Measurements from ENCODE around the gene GRM7.

DNA sequence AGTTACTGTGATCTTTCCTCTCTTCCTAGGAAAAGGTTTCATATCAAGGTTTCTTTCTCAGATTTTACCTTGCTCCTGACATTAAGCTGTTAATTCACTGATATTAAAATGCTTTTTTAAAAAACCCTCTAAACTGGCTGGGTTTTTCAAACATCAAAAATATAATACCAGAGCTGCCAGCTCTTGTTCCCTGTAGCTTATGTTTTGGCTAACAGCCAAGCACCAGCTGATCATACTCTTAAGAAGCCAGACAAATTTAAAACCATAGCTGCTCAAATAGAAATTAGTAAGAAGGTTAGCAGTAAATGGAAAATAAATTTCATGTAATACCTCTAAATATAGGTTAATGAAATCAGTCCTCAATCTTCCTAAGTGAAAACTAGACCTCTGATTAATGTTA lies 657.5 kb downstream of the GRM7 start:
- TF ChIP-seq, protein P1, sequence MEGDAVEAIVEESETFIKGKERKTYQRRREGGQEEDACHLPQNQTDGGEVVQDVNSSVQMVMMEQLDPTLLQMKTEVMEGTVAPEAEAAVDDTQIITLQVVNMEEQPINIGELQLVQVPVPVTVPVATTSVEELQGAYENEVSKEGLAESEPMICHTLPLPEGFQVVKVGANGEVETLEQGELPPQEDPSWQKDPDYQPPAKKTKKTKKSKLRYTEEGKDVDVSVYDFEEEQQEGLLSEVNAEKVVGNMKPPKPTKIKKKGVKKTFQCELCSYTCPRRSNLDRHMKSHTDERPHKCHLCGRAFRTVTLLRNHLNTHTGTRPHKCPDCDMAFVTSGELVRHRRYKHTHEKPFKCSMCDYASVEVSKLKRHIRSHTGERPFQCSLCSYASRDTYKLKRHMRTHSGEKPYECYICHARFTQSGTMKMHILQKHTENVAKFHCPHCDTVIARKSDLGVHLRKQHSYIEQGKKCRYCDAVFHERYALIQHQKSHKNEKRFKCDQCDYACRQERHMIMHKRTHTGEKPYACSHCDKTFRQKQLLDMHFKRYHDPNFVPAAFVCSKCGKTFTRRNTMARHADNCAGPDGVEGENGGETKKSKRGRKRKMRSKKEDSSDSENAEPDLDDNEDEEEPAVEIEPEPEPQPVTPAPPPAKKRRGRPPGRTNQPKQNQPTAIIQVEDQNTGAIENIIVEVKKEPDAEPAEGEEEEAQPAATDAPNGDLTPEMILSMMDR (conservative IDR thresholded peaks at IDR 0.05 in 1 of 2, IDR thresholded peaks at IDR 0.05 in 1 of 2; ENCODE audit: low read depth in 1 of 2, low read length in 2 of 2) = no peak
- no peak for TF ChIP-seq EZH2 (IDR thresholded peaks at IDR 0.05; ENCODE audit: low read length, missing control alignments)
